Stimulated activated CD4-positive, alpha-beta T cell treated with anti-CD3 and anti-CD28 coated beads, Interleukin-1b, Interleukin-23, amount 100 ng/mL, for 1 hour (primary cell): ENCODE data around the gene RBPMS2.

Experiments used
- DNase-seq, 2 donors: peaks; one replicate each; pipeline ENCODE4 v3.0.0-alpha.2; 2020; ENCODE audit warnings: low read depth in 2 of 2

The RBPMS2 gene

DNA sequence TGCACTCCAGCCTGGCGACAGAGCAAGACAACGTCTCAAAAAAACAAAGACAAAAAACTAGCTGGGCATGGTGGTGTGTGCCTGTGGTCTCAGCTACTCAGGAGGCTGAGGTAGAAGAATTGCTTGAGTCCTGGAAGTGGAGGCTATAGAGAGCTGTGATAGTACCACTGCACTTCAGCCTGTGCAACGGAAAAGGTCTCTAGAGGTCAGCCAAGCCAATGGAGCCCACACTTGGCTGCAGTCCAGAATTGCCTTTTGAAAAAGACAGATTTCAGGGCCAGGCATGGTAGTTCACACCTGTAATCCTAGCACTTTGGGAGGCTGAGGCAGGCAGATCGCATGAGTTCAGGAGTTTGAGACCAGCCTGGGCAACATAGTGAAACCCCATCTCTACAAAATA is 8.4 kb upstream of the RBPMS2 start:
- DNase-seq: no peak

GRCh38 chr15:64782751-64783150 is 7.4 kb upstream of the RBPMS2 start:
- DNase-seq: no peak

- DNase-seq: no peak
Observed at GRCh38 chr15:64781299-64781698, 5.9 kb upstream of the RBPMS2 start.

DNA sequence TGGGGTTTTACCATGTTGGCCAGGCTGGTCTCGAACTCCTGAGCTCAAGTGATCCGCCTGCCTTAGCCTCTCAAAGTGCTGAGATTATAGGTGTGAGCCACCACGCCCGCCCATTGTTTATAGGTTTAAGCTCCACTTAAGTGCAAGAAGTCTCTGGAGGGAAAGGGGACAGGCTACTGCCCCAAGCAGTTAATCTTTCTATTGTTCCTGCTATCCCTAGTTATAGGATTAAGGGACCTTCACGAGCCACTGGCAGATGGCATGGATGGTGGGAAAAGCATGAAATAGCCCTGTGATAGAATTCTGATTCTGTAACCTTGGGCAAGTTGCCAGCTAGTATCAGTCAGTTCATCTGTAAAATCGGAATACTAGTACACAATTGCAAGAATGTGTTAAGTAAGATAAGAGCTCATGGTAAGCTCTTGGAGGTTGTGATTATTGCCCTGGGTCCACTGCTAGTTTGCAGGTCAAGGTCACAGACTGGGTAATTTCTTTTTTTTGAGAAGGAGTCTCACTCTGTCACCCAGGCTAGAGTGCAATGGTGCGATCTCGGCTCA is 5.3 kb upstream of the RBPMS2 start:
- no peak for DNase-seq

DNA sequence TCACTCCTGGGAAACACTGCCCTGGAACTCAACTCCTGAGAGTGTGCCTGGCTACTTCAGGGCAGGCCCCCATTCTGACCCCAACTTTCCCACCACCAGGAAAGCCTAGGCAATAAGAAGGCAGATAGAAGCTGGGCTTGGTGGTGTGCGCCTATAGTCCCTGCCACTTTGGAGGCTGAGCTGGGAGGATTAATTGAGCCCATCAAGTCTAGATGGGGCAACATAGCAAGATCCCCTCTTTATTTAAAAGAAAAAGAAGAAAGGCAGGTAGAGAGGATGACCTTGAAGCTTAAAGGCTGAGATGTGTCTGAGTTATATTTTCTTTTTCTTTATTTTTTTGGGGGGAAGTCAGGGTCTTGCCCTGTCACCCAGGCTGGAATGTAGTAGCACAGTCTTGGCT is 4.2 kb upstream of the RBPMS2 start:
- DNase-seq: no peak

DNA sequence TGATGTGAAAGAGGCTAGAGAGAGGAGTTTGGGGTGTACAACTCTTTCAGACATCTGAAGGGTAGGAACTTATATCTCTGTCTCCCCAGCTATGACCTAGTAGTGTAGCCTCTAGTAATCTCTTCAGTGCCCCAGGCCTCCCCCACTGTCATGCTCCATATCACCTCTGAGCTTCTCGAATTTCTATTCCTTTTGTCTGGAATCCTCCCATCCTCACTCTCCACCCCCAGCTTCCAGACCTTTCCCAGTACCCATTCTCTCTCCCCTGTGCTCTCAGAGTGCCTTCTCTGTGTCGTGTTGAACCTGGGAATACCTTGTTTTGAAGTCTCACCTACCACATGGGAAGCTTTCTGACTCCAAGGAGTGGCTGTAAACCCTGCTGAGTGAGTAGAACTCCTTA is 3.6 kb upstream of the RBPMS2 start:
- DNase-seq: no peak

DNA sequence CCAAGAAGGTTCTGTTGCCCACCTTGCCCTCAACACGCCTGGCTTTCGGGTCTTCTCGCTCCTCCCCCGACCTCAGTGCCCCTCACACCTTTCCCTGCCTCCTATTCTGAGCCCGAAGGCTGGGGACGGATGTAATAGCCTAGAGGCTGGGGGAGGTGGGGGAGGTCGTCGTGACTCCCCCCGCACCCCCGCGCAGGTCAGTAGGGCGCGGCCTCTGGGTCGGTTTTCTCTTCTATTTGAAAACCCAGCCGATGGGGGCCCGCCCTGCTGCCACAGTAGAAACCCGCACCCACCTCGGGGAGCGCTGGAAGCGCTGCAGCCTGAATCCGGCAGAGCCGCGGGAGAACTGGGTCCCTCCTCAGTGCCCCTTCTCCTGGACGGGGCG is 1.0 kb upstream of the RBPMS2 start:
- no peak for DNase-seq

- DNase-seq: no peak
Observed at GRCh38 chr15:64774629-64775493, 528 bp downstream of the RBPMS2 start.

GRCh38 chr15:64774037-64774628 is 1.3 kb downstream of the RBPMS2 start:
- DNase-seq: no peak

DNA sequence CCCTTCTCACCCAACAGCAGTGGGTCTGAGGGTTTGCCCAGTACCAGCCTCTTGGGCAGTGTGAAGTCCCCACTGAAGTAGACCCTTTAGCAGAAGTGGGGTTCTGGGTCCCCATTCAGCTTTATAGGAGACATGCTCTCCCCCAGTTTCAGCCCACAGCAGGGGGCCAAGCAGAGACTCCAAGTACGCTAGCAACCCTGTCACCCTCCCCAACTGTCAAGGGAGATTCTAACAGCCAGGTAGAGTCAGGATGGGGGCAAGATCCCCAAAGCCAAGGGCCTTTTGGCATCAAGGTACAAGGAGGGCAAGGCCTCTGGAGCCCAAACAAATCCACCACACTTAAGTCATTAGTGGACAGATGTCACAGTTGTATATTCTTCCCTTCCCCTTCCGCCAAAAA is 1.8 kb downstream of the RBPMS2 start:
- DNase-seq: no peak

- no peak for DNase-seq
Observed at GRCh38 chr15:64772964-64773363, 2.4 kb downstream of the RBPMS2 start.

- DNase-seq: no peak
Observed at GRCh38 chr15:64772488-64772887, 2.9 kb downstream of the RBPMS2 start.

DNA sequence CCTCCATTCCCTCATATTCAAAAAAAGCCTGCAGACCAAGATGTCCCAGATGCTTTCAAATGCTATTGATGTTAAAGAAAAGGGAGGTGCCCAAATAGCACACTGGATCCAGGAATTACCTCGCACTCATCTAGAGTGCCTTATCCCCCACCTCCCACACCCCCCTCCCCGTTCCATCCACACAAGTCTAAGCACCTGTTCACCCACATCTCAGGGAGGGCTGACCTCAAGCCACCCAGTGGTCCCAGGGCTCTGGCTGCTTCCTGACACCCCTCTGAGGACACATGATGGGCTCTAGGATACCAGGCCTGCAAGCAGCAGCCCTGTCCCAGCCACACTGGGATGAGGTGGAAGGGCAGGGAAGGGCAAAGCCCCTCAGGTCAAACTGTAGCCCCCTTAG is 4.8 kb downstream of the RBPMS2 start:
- DNase-seq: no peak

GRCh38 chr15:64767203-64767602 is 8.2 kb downstream of the RBPMS2 start:
- no peak for DNase-seq

DNA sequence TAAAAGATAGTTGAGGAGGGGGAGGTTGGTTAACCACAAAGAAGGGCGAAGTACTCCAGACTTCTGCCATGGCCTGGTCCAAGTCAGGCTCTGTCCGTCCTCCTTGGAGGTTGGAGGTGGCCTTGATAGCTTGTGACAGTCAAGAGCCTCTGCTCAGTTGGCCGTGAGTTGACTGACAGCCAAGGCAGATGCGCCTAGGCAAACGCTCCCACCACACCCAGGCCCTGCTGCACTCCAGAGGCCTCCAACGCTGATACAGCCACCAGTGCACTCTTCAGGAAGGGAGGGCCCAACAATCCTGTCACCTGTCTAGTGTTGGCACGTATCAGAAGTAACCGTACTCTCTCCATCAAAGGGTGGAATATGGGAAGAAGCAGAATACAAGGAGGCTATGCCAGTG is 9.3 kb downstream of the RBPMS2 start:
- DNase-seq: no peak

DNA sequence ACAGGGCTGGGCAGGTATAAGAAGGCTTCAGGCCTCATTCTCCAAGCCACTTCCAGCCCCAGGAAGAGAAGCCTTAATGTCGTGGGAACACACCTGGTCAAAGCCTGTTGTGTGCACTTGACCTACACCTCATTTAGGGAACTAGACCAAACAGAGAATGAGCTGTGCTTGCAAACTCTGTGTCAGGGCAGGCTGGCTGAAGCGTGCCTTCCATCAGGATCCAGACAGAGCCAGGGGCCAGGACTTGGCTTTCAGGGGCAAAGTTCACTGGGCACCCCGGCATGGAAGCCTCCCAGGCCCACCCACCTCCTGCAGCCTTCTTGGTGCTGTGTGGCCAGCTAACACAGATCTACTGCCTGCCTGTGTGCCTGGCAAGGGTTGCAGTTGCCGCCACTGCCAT is 11.5 kb downstream of the RBPMS2 start:
- DNase-seq: no peak

- DNase-seq: no peak
Observed at GRCh38 chr15:64763462-64763861, 11.9 kb downstream of the RBPMS2 start.

GRCh38 chr15:64763021-64763420 is 12.4 kb downstream of the RBPMS2 start:
- no peak for DNase-seq

- DNase-seq: no peak
Observed at GRCh38 chr15:64762546-64762945, 12.8 kb downstream of the RBPMS2 start.

DNA sequence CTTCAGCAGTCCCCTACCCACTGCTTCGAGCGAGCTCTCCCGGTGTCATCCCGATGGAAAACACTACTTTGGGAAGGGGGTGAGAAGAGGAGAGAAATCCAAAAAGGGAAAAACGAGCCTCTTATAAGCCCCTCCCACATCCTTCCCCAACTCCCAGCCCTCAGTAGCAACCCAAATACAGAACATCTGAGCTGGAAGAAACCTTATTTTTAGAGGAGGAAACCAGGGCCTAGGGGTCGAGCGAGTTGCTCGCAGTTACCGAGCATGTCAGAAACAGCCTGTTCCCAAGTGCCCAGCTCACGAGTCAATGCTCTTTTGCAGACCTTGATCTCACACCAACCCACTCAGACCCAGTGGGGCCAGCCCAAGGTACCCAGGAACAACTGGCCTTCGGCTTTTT is 14.2 kb downstream of the RBPMS2 start:
- DNase-seq: no peak

- DNase-seq: no peak
Observed at GRCh38 chr15:64760056-64760455, 15.3 kb downstream of the RBPMS2 start.

DNA sequence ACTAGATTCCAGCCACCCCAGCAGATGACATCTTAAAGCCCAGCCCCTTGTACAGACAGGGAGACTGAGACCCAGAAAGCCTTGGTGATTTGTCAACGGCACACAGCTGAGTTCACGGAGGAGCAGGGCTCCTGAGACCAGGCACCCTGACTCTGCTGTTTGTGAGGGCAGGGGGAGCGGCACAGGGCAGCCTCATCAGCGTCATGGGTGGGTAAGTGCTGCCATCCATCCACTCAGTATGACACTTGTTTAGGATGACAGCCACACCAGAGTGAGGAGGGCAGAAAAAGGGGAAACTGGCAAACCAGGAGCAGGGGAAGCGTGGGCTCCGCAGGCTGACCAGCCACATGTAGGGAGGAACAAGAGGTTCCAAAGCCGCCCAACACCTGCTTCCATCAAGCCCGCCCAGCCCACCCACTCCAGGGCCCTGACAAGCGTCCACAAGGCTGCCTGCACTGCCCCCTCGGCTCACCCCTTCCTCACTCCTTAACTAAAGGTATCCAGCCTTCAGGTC is 19.9 kb downstream of the RBPMS2 start:
- DNase-seq: no peak
